ACC112 (cell line): Measurements from ENCODE around the gene ACTN1.

ENCODE experiments used
- H2AFZ ChIP-seq: fragments of 200-600 bp; sonication (generic); one replicate; pipeline ENCODE4 v1.6.0; 2017; ENCODE audit warnings: antibody characterized with exemption, low read length; ENCODE audit not compliant: unreplicated experiment
- H3K27ac ChIP-seq: fragments of 200-600 bp; sonication (generic); 2 replicates; pipeline ENCODE4 v1.5.1; 2014; ENCODE audit warnings: low read depth, mild to moderate bottlenecking, antibody characterized with exemption, low read length, moderate library complexity
- H3K27me3 ChIP-seq: fragments of 200-600 bp; sonication (generic); 2 replicates; pipeline ENCODE4 v1.6.1; 2014; ENCODE audit warnings: mild to moderate bottlenecking, antibody characterized with exemption, low read length, moderate library complexity, mixed read lengths; ENCODE audit not compliant: insufficient read depth
- H3K36me3 ChIP-seq: fragments of 200-600 bp; sonication (generic); 2 replicates; pipeline ENCODE4 v1.6.1; 2016; ENCODE audit warnings: mild to moderate bottlenecking, antibody characterized with exemption, low read length, moderate library complexity, mixed read lengths; ENCODE audit not compliant: insufficient read depth
- H3K4me1 ChIP-seq: fragments of 200-600 bp; sonication (generic); one replicate; pipeline ENCODE4 v1.6.1; 2016; ENCODE audit warnings: low read length, mixed read lengths; ENCODE audit not compliant: insufficient read depth, unreplicated experiment, control insufficient read depth
- H3K4me3 ChIP-seq: fragments of 200-600 bp; sonication (generic); 2 replicates; pipeline ENCODE4 v1.5.1; 2014; ENCODE audit warnings: mild to moderate bottlenecking, low read depth, low read length
- H3K79me2 ChIP-seq: fragments of 200-600 bp; sonication (generic); one replicate; pipeline ENCODE4 v1.6.0; 2016; ENCODE audit warnings: low read length; ENCODE audit not compliant: control insufficient read depth, unreplicated experiment, insufficient read depth

ACTN1 gene

GRCh38 chr14:68945190-68945584 is 33.9 kb downstream of the ACTN1 start:
- Histone ChIP-seq H2AFZ (no peak overlapping the region), H3K27ac (peak overlapping the region; percentile 74; the same call in 1 of the 2 replicates), H3K36me3 (no peaks in the 10 kb centered on the region), H3K27me3 (no peaks in the 10 kb centered on the region), H3K4me3 (no peak overlapping the region), H3K4me1 (peaks cover 96% of the 10 kb centered on the region), H3K79me2 (peaks cover 96% of the 10 kb centered on the region)

- Histone ChIP-seq H3K79me2 (peaks cover 96% of the 10 kb centered on the region), H3K27ac (peak overlapping the region; percentile 60; the same call in 1 of the 2 replicates), H2AFZ (no peak overlapping the region), H3K4me1 (peaks cover 95% of the 10 kb centered on the region), H3K4me3 (no peak overlapping the region), H3K27me3 (no peaks in the 10 kb centered on the region), H3K36me3 (no peaks in the 10 kb centered on the region)
Measured at GRCh38 chr14:68944162-68944561, 34.9 kb downstream of the ACTN1 start.

GRCh38 chr14:68943107-68943506 is 36.0 kb downstream of the ACTN1 start:
- peak overlapping the region; percentile 60 for H3K27ac ChIP-seq
- H3K27me3 ChIP-seq: no peaks in the 10 kb centered on the region
- peaks cover 95% of the 10 kb centered on the region for H3K4me1 ChIP-seq
- no peak overlapping the region for H2AFZ ChIP-seq
- no peaks in the 10 kb centered on the region for H3K36me3 ChIP-seq
- peaks cover 96% of the 10 kb centered on the region for H3K79me2 ChIP-seq
- H3K4me3 ChIP-seq: no peak overlapping the region

GRCh38 chr14:68942296-68943035 is 36.6 kb downstream of the ACTN1 start:
- H3K4me1 ChIP-seq: peaks cover 95% of the 10 kb centered on the region
- peak overlapping the region; percentile 60 for H3K27ac ChIP-seq
- no peak overlapping the region for H3K4me3 ChIP-seq
- no peaks in the 10 kb centered on the region for H3K36me3 ChIP-seq
- H2AFZ ChIP-seq: no peak overlapping the region
- no peaks in the 10 kb centered on the region for H3K27me3 ChIP-seq
- H3K79me2 ChIP-seq: peaks cover 96% of the 10 kb centered on the region

GRCh38 chr14:68941820-68942219 is 37.3 kb downstream of the ACTN1 start:
- no peak overlapping the region for H3K4me3 ChIP-seq
- no peaks in the 10 kb centered on the region for H3K36me3 ChIP-seq
- H3K27ac ChIP-seq: peak overlapping the region; percentile 84
- H3K79me2 ChIP-seq: peaks cover 96% of the 10 kb centered on the region
- H3K27me3 ChIP-seq: no peaks in the 10 kb centered on the region
- no peak overlapping the region for H2AFZ ChIP-seq
- peaks cover 92% of the 10 kb centered on the region for H3K4me1 ChIP-seq

GRCh38 chr14:68940614-68941185 is 38.4 kb downstream of the ACTN1 start:
- Histone ChIP-seq H3K27ac (peak overlapping the region; percentile 84), H3K4me3 (no peak overlapping the region), H2AFZ (no peak overlapping the region), H3K36me3 (no peaks in the 10 kb centered on the region), H3K79me2 (peaks cover 96% of the 10 kb centered on the region), H3K4me1 (peaks cover 91% of the 10 kb centered on the region), H3K27me3 (no peaks in the 10 kb centered on the region)

GRCh38 chr14:68939893-68940613 is 39.0 kb downstream of the ACTN1 start:
- no peaks in the 10 kb centered on the region for H3K27me3 ChIP-seq
- H3K79me2 ChIP-seq: peaks cover 94% of the 10 kb centered on the region
- H3K4me3 ChIP-seq: 0 out of 2 replicates have a peak overlapping the region, but pooled peaks have one; percentile 21
- H3K4me1 ChIP-seq: peaks cover 89% of the 10 kb centered on the region
- H3K36me3 ChIP-seq: no peaks in the 10 kb centered on the region
- peak overlapping the region; percentile 84 for H3K27ac ChIP-seq
- no peak overlapping the region for H2AFZ ChIP-seq

- H3K4me1 ChIP-seq: peaks cover 88% of the 10 kb centered on the region
- no peaks in the 10 kb centered on the region for H3K27me3 ChIP-seq
- H3K79me2 ChIP-seq: peaks cover 96% of the 10 kb centered on the region
- H2AFZ ChIP-seq: no peak overlapping the region
- peak overlapping the region; percentile 84 for H3K27ac ChIP-seq
- H3K4me3 ChIP-seq: peak overlapping the region; percentile 21; the same call in 1 of the 2 replicates
- H3K36me3 ChIP-seq: no peaks in the 10 kb centered on the region
Measured at GRCh38 chr14:68939181-68939892, 39.8 kb downstream of the ACTN1 start.

GRCh38 chr14:68938271-68939150 is 40.6 kb downstream of the ACTN1 start:
- no peak overlapping the region for H3K4me3 ChIP-seq
- no peak overlapping the region for H2AFZ ChIP-seq
- H3K36me3 ChIP-seq: peaks cover under 1% of the 10 kb centered on the region; the same call in 1 of the 2 replicates
- peaks cover 80% of the 10 kb centered on the region for H3K4me1 ChIP-seq
- no peaks in the 10 kb centered on the region for H3K27me3 ChIP-seq
- peak overlapping the region; percentile 84 for H3K27ac ChIP-seq
- H3K79me2 ChIP-seq: peaks cover 96% of the 10 kb centered on the region
